NB4 (cell line): Measurements from ENCODE around the gene AIG1.

Source experiments
- DNase-seq: peaks from one replicate; pipeline ENCODE4 v3.0.0; 2010; ENCODE audit warnings: low read depth
- H3K4me3 ChIP-seq: one replicate; pipeline ENCODE4 v1.5.1; 2011; ENCODE audit warnings: mild to moderate bottlenecking, low read depth, low read length, moderate library complexity
- MYC ChIP-seq: IDR thresholded peaks from 2 replicates; pipeline ENCODE4 v1.6.1; 2011; ENCODE audit warnings: low read depth, low read length
- POLR2A ChIP-seq: IDR thresholded peaks from 2 replicates; pipeline ENCODE4 v1.6.1; 2011; ENCODE audit warnings: mild to moderate bottlenecking; ENCODE audit not compliant: insufficient read length; ENCODE audit errors: extremely low read depth
- TF ChIP-seq, protein P1 (sequence below): IDR thresholded peaks from one replicate; pipeline ENCODE4 v1.5.1; 2012; ENCODE audit warnings: low read depth, low read length
- TF ChIP-seq, protein P2 (sequence below): IDR thresholded peaks from 2 replicates; pipeline ENCODE4 v1.6.1; 2011; ENCODE audit warnings: low read depth, low read length

The AIG1 gene

DNA sequence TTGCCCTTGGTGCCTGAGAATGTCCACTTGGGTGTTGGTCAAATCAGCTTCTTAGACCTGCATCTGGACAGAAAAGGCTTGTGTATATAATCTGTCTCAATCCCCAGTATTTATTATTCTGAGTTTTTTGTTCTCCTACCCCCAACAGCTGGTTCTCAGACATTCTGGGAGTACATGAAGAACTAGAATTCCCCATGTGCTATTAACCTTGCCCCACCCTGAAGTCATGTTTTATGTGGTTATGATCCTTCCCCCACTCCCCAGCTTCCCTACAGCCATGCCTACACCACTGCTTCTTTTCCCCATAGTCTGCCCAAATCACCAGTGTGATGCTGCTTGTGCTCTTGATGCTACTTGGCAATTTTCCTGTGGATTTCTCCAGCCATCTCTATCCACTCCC, 232.8 kb downstream of the AIG1 start:
- no peak overlapping the region for H3K4me3 ChIP-seq
- TF ChIP-seq, protein P1, sequence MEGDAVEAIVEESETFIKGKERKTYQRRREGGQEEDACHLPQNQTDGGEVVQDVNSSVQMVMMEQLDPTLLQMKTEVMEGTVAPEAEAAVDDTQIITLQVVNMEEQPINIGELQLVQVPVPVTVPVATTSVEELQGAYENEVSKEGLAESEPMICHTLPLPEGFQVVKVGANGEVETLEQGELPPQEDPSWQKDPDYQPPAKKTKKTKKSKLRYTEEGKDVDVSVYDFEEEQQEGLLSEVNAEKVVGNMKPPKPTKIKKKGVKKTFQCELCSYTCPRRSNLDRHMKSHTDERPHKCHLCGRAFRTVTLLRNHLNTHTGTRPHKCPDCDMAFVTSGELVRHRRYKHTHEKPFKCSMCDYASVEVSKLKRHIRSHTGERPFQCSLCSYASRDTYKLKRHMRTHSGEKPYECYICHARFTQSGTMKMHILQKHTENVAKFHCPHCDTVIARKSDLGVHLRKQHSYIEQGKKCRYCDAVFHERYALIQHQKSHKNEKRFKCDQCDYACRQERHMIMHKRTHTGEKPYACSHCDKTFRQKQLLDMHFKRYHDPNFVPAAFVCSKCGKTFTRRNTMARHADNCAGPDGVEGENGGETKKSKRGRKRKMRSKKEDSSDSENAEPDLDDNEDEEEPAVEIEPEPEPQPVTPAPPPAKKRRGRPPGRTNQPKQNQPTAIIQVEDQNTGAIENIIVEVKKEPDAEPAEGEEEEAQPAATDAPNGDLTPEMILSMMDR: no peak
- TF ChIP-seq, protein P2, sequence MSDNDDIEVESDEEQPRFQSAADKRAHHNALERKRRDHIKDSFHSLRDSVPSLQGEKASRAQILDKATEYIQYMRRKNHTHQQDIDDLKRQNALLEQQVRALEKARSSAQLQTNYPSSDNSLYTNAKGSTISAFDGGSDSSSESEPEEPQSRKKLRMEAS: no peak
- TF ChIP-seq MYC (no peak), POLR2A (no peak)
- DNase-seq: no peak

DNA sequence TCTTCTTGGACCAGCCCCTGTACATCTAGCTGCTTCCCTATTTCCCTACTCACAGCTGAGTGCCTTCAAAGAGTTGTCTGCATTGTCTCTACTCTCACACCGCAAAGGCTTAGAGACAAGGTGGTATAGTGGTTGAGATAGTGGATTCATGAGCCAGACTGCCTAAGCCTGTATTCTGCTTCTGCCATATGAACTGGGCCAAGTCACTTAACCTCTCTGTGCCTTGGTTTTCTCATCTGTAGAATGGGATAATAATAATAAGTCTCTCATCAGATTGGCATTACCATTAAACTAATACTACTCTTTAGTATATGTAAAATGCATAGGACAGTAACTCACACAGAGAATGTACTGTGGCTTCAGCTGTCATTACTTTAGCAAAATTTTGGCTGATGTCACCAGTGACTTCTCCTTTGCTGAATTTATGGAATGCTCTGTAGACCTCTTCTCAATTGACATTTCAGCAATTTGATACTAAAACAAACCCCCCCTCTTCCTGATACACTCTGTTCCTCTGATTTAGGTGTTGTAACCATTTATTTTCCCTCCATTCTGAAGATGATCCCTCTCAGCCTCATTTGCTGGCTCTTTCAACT, 233.7 kb downstream of the AIG1 start:
- H3K4me3 ChIP-seq: no peak overlapping the region
- TF ChIP-seq, protein P2: no peak
- TF ChIP-seq MYC: no peak
- TF ChIP-seq, protein P1: no peak
- no peak for TF ChIP-seq POLR2A
- DNase-seq: no peak

DNA sequence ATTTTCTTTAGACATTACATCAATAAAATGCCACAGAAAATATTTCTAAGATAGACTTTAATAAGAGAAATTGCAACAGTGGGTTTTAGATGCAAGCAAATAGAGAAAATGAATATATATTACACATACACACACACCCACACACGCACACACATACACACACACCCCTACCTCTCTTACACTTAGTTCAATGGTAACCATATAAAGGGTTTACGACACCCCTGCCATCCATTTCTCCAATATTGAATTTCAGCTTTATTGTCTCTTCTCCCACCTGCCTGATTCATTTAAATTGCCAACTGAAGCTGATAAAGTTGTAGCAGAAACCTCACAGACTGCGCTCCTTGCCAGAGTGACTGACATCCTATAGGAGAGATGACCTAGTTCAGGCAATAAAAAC, 235.2 kb downstream of the AIG1 start:
- TF ChIP-seq MYC (no peak), POLR2A (no peak)
- TF ChIP-seq, protein P2: no peak
- TF ChIP-seq, protein P1: no peak
- H3K4me3 ChIP-seq: no peak overlapping the region
- no peak for DNase-seq

DNA sequence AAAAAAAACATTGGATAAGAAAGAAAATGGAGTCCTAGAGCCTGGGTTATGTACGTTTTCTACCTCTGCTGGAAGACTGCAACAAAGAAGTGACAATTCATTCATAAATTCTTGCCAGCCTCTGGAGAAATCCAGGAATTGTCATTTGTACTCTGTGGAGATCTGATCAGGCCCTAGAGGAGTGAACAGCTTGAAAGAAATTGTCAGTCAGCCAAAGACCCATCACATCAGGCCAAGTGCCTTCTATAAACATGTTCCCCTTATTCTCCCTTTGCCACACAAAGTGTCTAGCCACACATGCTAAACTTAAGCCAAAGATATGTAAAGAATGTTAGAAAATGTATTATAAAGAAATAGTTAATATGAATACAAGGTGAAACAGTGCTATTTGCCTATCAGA, 237.4 kb downstream of the AIG1 start:
- no peak overlapping the region for H3K4me3 ChIP-seq
- no peak for DNase-seq
- TF ChIP-seq POLR2A: no peak
- TF ChIP-seq, protein P1: no peak
- TF ChIP-seq, protein P2: no peak
- TF ChIP-seq MYC: no peak

DNA sequence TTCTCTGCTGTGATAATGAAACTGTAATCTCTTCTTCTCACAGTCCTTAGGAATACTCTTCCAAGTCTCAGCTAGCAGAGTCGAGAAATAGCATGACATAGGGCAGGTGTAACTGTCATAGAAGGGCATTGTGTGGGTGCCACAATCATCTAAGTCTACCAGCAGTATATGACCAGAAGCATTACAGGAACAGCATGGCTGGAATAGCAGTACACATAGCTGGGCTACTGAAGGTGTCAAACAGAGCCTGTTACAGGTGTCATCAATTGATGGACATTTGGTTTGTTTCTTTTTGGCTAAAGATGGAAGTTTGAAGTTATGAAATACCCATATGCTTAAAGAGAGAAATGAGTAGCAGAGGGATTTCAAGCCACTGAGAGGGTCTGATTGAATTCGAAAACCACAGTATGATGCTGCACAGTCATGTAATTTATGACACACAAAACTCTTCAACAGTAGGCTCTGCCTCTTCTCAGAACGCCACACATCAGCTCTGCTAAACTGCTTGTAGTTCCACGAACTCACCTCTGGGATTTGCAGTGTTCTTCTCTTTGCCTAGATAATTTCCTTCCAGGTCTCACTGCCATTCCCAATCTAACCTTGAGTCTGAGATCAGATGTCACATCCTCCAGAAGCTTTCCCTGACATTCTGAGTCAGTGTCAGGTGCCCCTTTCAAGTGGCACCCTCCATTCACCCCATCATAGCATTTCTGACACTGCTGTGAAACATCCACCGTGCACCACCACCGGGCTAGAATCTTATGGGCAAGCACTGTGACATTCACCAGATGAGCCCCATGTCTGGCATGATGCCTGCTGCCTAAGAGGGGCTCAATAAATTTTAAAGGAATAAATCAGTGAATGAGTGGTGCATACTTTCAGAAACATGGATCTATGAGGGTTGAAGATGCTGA, 238.8 kb downstream of the AIG1 start:
- no peak overlapping the region for H3K4me3 ChIP-seq
- TF ChIP-seq, protein P2: no peak
- TF ChIP-seq MYC (no peak), POLR2A (no peak)
- TF ChIP-seq, protein P1: no peak
- no peak for DNase-seq
